Measurements from ENCODE around the gene CATSPERD. TPM values are rescaled to one million over a fixed set of nuclear protein-coding genes. Genes with fewer than 3 reads are reported as not detected.
A peak's percentile ranks its signal among the peaks of the same experiment; 100 is the strongest.

The CATSPERD gene
- total RNA-seq, 1 experiment from 2014 or later = not detected

- H3K79me1 ChIP-seq (ENCODE audit: insufficient read depth, low read depth, low read length, poor library complexity, severe bottlenecking) = no peaks in the 10 kb centered on the region
- H3K9ac ChIP-seq (ENCODE audit: extremely low read depth, insufficient read length, low read length) = no peak overlapping the region
- no CpG with 5 or more reads among the region's 37 CpGs for WGBS (ENCODE audit: extremely low coverage, insufficient read length, low lambda C conversion rate)
- peak overlapping the region; percentile 85 for H3K4me2 ChIP-seq (ENCODE audit: insufficient read depth, insufficient read length, low read length)
- peak overlapping the region; percentile 32 for H3K18ac ChIP-seq (ENCODE audit: insufficient read length, low read depth, low read length)
- no peak overlapping the region for H3K14ac ChIP-seq (ENCODE audit: insufficient read depth, low read length)
- H3K79me2 ChIP-seq (ENCODE audit: insufficient read depth, low read length) = no peaks in the 10 kb centered on the region
- H2BK5ac ChIP-seq (ENCODE audit: insufficient read length, low read length) = no peak overlapping the region
- no peak overlapping the region for H3K4ac ChIP-seq (ENCODE audit: low read depth, low read length)
- H2BK15ac ChIP-seq (ENCODE audit: low read depth, low read length) = no peak overlapping the region
- no peak overlapping the region for H2AFZ ChIP-seq (ENCODE audit: low read length)
- TF ChIP-seq CTCF (conservative IDR thresholded peaks at IDR 0.05) = no peak
- H3K23ac ChIP-seq (ENCODE audit: insufficient read length, low read depth, low read length) = no peak overlapping the region
- H3K27me3 ChIP-seq (ENCODE audit: insufficient read depth, low read length) = no peaks in the 10 kb centered on the region
- no peak overlapping the region for H2BK12ac ChIP-seq (ENCODE audit: insufficient read length, low read depth, low read length)
- H2AK5ac ChIP-seq (ENCODE audit: insufficient read length, low read length) = no peak overlapping the region
- no peak overlapping the region for H3K56ac ChIP-seq (ENCODE audit: insufficient read length, low read depth, low read length)
- H4K5ac ChIP-seq (ENCODE audit: insufficient read length, low read depth, low read length) = no peak overlapping the region
- H3K27ac ChIP-seq (ENCODE audit: insufficient read length, low read depth, low read length) = no peak overlapping the region
- H2BK120ac ChIP-seq (ENCODE audit: low read depth, low read length, poor library complexity, severe bottlenecking) = no peak overlapping the region
- H3K27ac Mint-ChIP-seq = peak overlapping the region in 1 of 3 experiments; percentile 95; a peak in 3 of 7 replicates
- H3K27me3 Mint-ChIP-seq (ENCODE audit: low read depth) = peaks cover 14% of the 10 kb centered on the region
- H2BK20ac ChIP-seq (ENCODE audit: low read depth, low read length, poor library complexity, severe bottlenecking) = no peak overlapping the region
- no peaks in the 10 kb centered on the region for H3K36me3 Mint-ChIP-seq (ENCODE audit: insufficient read depth in 1 of 3, low read depth in 3 of 3)
- H4K91ac ChIP-seq (ENCODE audit: insufficient read length, low read depth, low read length) = no peak overlapping the region
- peaks cover 0 to 1% of the 10 kb centered on the region in 2 experiments; a peak in 3 of 5 replicates for H3K9me3 Mint-ChIP-seq
- H3K4me1 ChIP-seq (ENCODE audit: insufficient read depth, low read length) = no peaks in the 10 kb centered on the region
- H3K23me2 ChIP-seq (ENCODE audit: insufficient read length, low read depth, low read length, poor library complexity, severe bottlenecking) = peaks cover 12% of the 10 kb centered on the region
- DNase-seq = no peak
- peaks cover 2 to 16% of the 10 kb centered on the region in 2 experiments; a peak in 2 of 4 replicates for H3K4me1 Mint-ChIP-seq
- H3K9me3 ChIP-seq (ENCODE audit: control insufficient read depth, low read depth, low read length) = no peaks in the 10 kb centered on the region
- no peak overlapping the region for H3T11ph ChIP-seq (ENCODE audit: low read length)
- no peak overlapping the region for H4K8ac ChIP-seq (replicated peaks; ENCODE audit: insufficient read length, low read depth, low read length)
- H3K4me3 Mint-ChIP-seq = peak overlapping the region; percentile 85 to 93
- no peaks in the 10 kb centered on the region for H4K20me1 ChIP-seq (ENCODE audit: control insufficient read depth, insufficient read depth, insufficient read length)
Observed at GRCh38 chr19:5827342-5827890, 107.0 kb downstream of the CATSPERD start.

All from H9 (cell line).